GM19372 (cell line): ENCODE data around the gene SUPT20H.

ENCODE experiments used
- ATAC-seq: cut with Tn5 transposase; IDR thresholded peaks from one replicate; pipeline ENCODE4 v1.9.1; 2021; ENCODE audit warnings: mild to moderate bottlenecking, low read depth, moderate library complexity; ENCODE audit not compliant: unreplicated experiment

The SUPT20H gene

GRCh38 chr13:37058910-37059847, at the start of gene SUPT20H:
SUPT20H (minus strand) TSS chr13:37059688; CDS start chr13:37051490, 8,198 bp downstream.
- ATAC-seq: peak; percentile 97

- ATAC-seq: no peak
Observed at GRCh38 chr13:37109051-37109678, 49.7 kb upstream of the SUPT20H start.

- no peak for ATAC-seq
Observed at GRCh38 chr13:37107868-37108267, 48.4 kb upstream of the SUPT20H start.

- no peak for ATAC-seq
Observed at GRCh38 chr13:37107456-37107855, 48.0 kb upstream of the SUPT20H start.

GRCh38 chr13:37106642-37107041, 47.2 kb upstream of the SUPT20H start:
- no peak for ATAC-seq

- ATAC-seq: no peak
Observed at GRCh38 chr13:37105251-37105714, 45.8 kb upstream of the SUPT20H start, which contains the start of gene CSNK1A1L. CSNK1A1L (minus strand) TSS chr13:37105664; CDS start chr13:37105256, 408 bp downstream.

- no peak for ATAC-seq
Observed at GRCh38 chr13:37102896-37103295, 43.4 kb upstream of the SUPT20H start.

GRCh38 chr13:37101201-37101600, 41.7 kb upstream of the SUPT20H start:
- ATAC-seq: no peak

GRCh38 chr13:37100731-37101130, 41.2 kb upstream of the SUPT20H start:
- ATAC-seq: no peak

- ATAC-seq: no peak
Observed at GRCh38 chr13:37097076-37097475, 37.6 kb upstream of the SUPT20H start.

- no peak for ATAC-seq
Observed at GRCh38 chr13:37094840-37095239, 35.4 kb upstream of the SUPT20H start.

GRCh38 chr13:37094099-37094498, 34.6 kb upstream of the SUPT20H start:
- ATAC-seq: no peak

- ATAC-seq: no peak
Observed at GRCh38 chr13:37091835-37092234, 32.3 kb upstream of the SUPT20H start.

GRCh38 chr13:37090912-37091311, 31.4 kb upstream of the SUPT20H start:
- ATAC-seq: no peak

- ATAC-seq: no peak
Observed at GRCh38 chr13:37089495-37089894, 30.0 kb upstream of the SUPT20H start.

- ATAC-seq: no peak
Observed at GRCh38 chr13:37087486-37087885, 28.0 kb upstream of the SUPT20H start.

GRCh38 chr13:37085606-37086005, 26.1 kb upstream of the SUPT20H start:
- ATAC-seq: no peak

- ATAC-seq: no peak
Observed at GRCh38 chr13:37076818-37077217, 17.3 kb upstream of the SUPT20H start.

GRCh38 chr13:37075164-37075563, 15.7 kb upstream of the SUPT20H start:
- ATAC-seq: no peak

- no peak for ATAC-seq
Observed at GRCh38 chr13:37074703-37075102, 15.2 kb upstream of the SUPT20H start.

GRCh38 chr13:37072024-37072423, 12.5 kb upstream of the SUPT20H start:
- no peak for ATAC-seq
